ENCODE data around the gene ZNF678. TPM values are rescaled to one million over a fixed set of nuclear protein-coding genes. Genes with fewer than 3 reads are reported as not detected.

The ZNF678 gene
- polyA plus RNA-seq, 2 of the 4 experiments (the other 2 are of a cell fraction): 3.5 to 6.9 TPM

- ChIA-PET POLR2A (no interaction called here), CTCF (interaction anchor here (0.8 to 2.0 kb wide), 4 partner anchors 9 to 11 kb away, joined by 3 to 5 read pairs (median 4); no protein-coding TSS in a partner anchor)
- Histone ChIP-seq H3K9me3 (peaks cover 78% of the 10 kb centered on the region), H3K4me1 (no peaks in the 10 kb centered on the region), H3K4me2 (no peak overlapping the region), H3K4me3 (no peak overlapping the region), H3K27ac (no peak overlapping the region)
- no peak for TF ChIP-seq CBX2 (IDR thresholded peaks at IDR 0.05; ENCODE audit: borderline replicate concordance, low read depth)
- no peak for TF ChIP-seq KDM1A (IDR thresholded peaks at IDR 0.05; ENCODE audit: low read depth)
- no peak for TF ChIP-seq NFE2L2 (conservative IDR thresholded peaks at IDR 0.05; ENCODE audit: low read length)
- TF ChIP-seq USF2 (IDR thresholded peaks at IDR 0.05): no peak
- TF ChIP-seq ESRRA (IDR thresholded peaks at IDR 0.05; ENCODE audit: borderline replicate concordance, low read length): no peak
- no peak for TF ChIP-seq SMC3 (IDR thresholded peaks at IDR 0.05)
- TF ChIP-seq TP53 (CRISPR knock-in tag; IDR thresholded peaks at IDR 0.05): no peak
- no peak for TF ChIP-seq EHF (CRISPR knock-in tag; IDR thresholded peaks at IDR 0.05)
- no peak for TF ChIP-seq EP300 (IDR thresholded peaks at IDR 0.05)
- no peak for TF ChIP-seq PHF8 (IDR thresholded peaks at IDR 0.05; ENCODE audit: borderline replicate concordance, low read depth)
- no peak for TF ChIP-seq ZNF302 (CRISPR knock-in tag; IDR thresholded peaks at IDR 0.05)
- no peak for TF ChIP-seq MYC (IDR thresholded peaks at IDR 0.05; ENCODE audit: borderline replicate concordance, low read length)
- TF ChIP-seq, protein P1, sequence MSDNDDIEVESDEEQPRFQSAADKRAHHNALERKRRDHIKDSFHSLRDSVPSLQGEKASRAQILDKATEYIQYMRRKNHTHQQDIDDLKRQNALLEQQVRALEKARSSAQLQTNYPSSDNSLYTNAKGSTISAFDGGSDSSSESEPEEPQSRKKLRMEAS (IDR thresholded peaks at IDR 0.05): no peak
- TF ChIP-seq HOXB5 (CRISPR knock-in tag; IDR thresholded peaks at IDR 0.05): no peak
- no peak for TF ChIP-seq CHD4 (IDR thresholded peaks at IDR 0.05; ENCODE audit: borderline replicate concordance)
- TF ChIP-seq MAZ (IDR thresholded peaks at IDR 0.05; ENCODE audit: borderline replicate concordance, low read depth, low read length): no peak
- no peak for TF ChIP-seq REST (IDR thresholded peaks at IDR 0.05)
- TF ChIP-seq ATOH8 (CRISPR knock-in tag; IDR thresholded peaks at IDR 0.05; ENCODE audit: low read depth): no peak
- no peak for TF ChIP-seq HOXB13 (CRISPR knock-in tag; IDR thresholded peaks at IDR 0.05; ENCODE audit: low read depth)
- FAIRE-seq (no peak), DNase-seq (ENCODE audit: low read depth in 1 of 2, low spot score in 1 of 2) (no peak), ATAC-seq (no peak)
- 62% methylated on average over 2 of the region's 3 CpGs for WGBS (ENCODE audit: missing lambda C conversion rate)
Measured at GRCh38 chr1:227532019-227532619, 31.2 kb upstream of the ZNF678 start.
